GM19035 (cell line): Measurements from ENCODE around the gene STK4.
"Not testable (repeated sequence)": the region's sequence is repeated elsewhere in the genome, so short reads cannot be mapped to it uniquely, and the experiment has no call there.

Experiments used
- ATAC-seq: cut with Tn5 transposase; IDR thresholded peaks from one replicate; pipeline ENCODE4 v1.9.1; 2021; ENCODE audit not compliant: unreplicated experiment

STK4 gene

DNA sequence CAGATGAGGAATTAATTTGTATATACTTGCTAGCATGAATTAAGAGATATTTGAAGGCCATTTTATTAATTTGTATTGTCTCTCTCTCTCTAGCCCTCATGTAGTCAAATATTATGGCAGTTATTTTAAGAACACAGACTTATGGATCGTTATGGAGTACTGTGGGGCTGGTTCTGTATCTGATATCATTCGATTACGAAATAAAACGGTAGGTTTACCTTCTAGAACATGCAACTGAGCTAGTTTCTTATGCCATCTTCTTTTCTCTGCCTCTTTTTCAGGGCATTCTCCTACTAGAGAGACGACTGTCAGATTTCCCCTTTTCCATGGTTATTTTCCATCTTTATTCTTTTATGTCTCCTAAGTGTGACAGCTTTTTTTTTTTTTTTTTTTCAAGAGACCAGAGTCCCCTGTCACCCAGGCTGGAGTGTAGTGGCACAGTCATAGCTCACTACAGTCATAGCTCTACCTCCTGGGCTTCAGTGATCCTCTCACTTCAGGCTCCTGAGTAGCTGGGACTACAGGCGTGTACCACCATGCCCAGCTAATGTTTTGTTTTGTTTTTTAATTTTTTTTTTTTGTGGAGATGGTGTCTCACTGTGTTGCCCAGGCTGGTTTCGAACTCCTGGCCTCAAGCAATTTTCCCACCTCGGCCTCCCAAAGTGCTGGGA, 15.6 kb downstream of the STK4 start:
- ATAC-seq, result no peak

DNA sequence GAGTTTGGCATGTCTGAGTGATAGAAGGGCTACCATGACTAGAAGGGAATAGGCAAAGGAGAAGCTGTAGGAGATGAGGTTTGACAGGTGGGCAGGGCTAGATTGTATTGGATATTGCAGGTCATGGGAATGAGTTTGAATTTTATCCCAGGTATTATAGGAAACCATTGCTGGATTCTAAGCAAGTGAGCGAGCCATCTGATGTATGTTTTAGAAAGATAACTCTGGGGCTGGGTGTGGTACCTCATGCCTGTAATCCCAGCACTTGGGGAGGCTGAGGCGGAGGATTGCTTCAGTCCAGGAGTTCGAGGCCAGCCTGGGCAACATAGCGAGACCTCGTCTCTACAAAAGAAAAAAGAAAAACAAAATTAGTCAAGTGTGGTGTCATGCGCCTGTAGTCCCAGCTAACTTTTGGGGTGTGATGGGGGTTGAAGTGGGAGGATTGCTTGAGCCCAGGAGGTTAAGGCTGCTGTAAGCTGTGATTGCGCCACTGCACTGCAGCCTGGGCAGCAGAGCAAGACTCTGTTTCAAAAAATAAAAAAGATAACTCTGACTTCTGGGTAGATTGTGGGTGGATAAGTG, 16.9 kb downstream of the STK4 start:
- no peak for ATAC-seq

- no peak for ATAC-seq
Observed at GRCh38 chr20:44988631-44989171, 22.4 kb downstream of the STK4 start.

DNA sequence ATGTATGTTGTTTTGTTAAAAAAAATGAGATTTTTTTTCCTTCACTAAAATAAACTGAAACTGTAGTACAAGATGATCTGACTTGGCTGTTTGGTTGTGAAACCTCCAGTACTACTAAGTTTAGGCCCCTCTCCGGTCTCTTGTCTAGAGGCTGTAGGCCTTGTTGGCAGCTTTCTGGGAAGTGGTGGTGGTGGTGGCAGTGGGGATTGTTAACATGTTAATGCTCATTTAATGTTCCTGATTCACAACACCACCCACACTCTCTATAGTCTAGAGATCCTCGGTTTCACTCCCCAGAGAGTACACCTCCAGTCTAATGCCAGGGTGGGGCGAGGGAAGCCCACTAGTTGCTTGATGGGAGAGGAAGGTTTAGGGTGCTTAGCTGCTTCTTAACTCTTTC, 24.1 kb downstream of the STK4 start:
- ATAC-seq, result no peak

DNA sequence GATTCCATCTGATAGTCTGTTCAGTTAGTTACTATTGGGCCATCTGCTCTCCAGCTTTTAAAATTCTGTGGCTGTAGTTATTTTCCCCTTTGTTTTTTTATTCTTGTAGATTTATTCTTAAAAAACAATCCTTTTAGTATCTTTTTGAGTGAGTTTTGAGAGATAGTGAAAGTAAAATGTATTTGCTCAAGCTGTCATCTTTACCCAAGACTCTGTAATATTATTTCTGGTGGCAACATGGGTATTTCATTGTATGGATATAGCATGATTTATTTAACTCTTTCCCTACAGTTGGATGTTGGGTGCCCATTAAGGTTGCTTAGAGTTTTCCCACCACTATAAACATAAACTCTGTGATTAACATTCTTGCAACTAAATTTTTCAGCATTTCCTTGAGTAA, 24.6 kb downstream of the STK4 start:
- no peak for ATAC-seq

DNA sequence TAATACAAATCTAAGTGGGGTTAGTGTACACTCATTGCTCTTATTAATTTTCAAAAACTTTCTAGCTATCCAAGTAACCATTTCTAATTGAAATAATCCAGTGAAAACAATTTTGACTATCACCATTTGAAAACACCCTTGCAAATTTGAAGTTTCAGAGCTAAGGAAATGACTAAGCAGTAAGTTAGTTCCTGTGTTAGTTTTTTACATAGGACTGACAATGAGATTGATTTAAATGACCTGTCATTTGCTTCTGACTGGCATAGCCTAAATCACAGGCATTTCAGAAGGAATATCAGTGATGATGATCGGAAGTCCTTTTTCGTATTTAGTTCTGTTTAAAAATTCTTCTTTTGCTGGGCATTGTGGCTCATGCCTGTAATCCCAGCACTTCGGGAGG, 27.0 kb downstream of the STK4 start:
- ATAC-seq, result no peak

DNA sequence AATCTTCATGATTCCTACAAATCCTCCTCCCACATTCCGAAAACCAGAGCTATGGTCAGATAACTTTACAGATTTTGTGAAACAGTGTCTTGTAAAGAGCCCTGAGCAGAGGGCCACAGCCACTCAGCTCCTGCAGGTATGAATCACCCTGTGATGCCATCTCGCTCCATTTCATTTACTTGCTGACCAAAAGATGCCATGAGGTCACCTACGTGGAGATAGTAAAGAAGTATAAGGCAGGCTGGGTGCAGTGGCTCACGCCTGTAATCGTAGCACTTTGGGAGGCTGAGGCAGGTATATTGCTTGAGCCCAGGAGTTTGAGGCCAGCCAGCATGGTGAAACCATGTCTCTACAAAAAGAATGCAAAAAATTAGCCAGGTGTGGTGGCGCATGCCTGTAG, 30.9 kb downstream of the STK4 start:
- ATAC-seq, result no peak

DNA sequence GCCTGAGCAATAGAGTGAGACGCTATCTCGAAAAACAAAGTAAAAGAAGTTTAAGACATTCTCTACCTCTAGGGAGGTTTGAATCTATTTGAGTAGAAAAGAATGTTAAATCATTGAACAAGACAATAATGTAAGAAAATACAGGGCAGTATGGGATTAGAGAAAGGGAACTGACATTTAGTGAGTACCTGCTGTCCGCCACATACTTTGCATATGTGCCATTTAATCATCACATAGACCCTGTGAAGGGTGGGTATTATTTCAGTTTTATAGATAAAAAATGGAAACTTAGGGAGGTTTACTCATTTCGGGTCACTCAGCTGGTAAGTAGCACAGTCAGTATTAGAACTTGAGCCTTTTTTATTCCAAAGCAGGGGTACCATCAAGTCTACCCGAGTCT, 31.4 kb downstream of the STK4 start:
- no peak for ATAC-seq

GRCh38 chr20:45008521-45009049, 42.3 kb downstream of the STK4 start:
- ATAC-seq, result no peak

DNA sequence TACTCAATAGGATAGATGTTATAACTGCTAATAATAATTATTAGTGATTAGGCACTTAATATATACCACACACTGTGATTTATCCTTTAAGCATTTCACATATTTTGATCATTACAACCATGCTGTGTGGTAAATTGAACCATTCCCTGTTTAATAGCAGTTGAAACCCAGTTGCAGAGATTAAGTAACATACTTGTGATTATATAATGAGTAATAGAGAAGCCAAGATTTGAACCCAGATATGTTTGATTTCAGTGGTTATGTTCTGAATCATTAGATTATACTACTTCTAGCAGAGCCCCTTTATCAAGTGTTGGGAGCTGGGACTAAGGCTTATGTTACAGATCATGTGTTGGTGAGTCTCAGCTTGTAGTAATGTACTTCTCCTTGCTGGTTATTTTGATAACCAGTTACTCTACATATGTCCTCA, 44.1 kb downstream of the STK4 start:
- no peak for ATAC-seq

DNA sequence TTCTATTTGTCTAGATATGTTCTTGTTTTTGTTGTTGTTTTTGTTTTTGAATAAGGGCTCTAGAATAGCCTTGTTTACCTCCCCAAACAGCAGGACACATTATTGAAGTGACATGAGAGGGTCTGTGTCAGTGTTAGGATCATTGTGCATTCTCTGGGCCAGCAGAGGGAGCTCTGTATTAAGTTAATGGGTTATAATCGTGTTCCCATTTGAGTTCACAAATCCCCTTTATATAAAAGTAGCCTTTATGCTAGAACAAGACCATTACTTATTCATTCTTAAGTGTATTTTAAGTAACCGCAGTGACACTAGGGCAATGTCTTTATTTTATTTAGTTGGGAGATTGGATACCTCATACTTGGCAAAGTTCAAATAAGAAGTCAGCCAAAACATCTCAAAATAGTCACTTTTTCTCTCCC, 44.8 kb downstream of the STK4 start:
- ATAC-seq, result no peak

DNA sequence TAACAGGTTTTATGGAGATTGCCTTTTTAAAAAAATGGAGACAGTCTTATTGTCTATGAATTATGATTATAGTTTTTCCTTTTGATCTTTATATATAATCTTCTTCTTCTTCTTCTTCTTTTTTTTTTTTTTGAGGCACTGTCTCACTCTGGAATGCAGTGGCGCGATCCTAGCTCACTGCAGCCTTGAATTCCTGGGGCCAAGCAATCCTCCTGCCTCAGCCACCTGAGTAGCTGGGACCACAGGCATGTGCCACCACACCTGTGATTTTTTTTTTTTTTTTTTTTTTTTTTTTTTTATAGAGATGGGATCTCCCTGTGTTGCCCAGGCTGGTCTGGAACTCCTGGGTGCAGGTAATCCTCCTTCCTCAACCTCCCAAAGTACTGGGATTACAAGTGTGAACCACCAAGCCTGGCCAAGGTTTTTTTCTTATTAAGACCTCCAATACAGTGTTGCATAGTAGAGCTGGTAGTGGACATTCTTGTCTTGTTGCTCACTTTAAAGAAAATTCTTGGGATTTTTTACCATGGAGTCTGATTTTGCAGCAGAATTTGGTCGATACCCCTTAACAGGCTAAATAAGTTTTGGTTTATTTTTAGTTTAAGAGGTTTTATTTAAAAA, 46.5 kb downstream of the STK4 start:
- no peak for ATAC-seq

- not testable (repeated sequence) for ATAC-seq
Observed at GRCh38 chr20:45014131-45014530, 47.8 kb downstream of the STK4 start.

DNA sequence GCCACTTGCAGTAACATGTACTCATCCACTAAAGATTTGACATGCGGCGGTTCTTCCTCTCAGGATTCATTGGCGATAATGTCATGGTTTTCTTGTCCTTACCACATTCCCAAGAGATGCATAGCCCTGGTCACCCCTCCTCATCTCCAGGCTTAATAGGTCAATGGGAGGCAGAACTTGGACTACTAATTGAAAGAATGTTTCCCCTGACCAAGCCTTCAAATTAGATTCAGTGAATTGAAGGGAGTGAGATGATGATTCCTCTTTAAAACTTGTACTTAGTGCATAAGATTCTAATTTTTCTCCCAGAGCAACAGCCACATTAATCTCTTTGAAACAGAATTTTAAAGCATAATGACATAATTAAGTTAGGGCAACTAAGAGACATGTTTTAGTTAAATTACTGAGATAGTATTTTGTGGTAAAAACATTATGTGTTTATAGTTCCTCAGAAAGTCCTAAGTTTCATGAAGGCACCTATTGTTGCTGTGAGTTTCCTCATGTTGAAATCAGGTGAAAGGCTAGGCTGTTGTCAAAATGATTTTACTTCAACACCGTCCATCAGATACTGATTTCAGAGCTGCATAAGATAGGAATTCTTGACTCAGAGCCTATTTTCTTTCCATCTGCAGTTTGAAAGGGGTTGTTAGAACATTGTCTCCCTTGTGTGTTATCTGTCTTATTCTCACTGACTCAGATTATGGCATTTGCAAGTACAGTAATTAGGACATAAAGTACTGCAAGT, 48.5 kb downstream of the STK4 start:
- no peak for ATAC-seq

DNA sequence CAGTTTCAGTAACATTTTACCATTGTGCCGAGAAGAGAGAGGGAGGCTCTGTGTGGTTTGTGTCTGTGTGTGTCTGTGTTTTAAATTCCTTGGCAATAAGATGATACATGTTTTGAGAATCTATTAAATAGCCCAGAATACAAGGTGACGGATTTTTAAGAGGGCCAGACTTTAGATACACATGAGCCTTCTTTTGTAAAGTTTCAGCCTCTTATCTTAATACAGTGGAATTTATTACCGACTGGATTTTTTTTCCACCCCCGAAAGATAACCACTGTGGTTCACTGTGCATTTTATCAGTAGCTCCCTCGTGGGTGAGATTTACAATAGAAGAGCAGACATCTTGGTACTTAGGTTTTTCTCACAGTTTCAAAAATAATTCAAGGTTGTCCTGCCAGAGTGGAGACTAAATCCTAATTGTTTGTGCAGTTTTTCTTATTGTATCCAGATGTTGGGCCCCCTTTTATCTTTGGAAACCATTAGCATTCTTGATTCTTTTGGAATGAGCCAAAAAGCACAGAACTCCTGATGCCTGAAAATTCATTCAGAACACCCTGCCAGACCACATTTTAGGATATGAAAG, 49.9 kb downstream of the STK4 start:
- ATAC-seq, result no peak

- no peak for ATAC-seq
Observed at GRCh38 chr20:45017281-45017680, 51.0 kb downstream of the STK4 start.

DNA sequence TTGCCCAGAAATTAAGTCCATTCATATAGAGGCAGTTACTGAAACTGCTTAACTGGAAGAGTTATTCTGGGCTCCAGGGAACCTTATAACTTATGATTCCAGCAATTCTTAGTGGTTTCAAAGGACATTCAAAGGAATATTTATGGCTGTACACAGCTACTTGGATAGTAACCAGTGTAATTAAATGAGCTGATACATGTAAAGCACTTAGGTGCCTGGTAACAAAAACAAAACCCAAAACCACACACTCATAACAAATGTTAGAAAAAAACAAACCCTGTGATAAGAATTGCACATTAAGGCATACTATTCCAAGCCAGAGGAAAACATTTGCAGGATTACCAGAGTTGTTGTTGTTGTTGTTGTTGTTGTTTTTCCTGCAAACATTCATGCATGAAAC, 51.5 kb downstream of the STK4 start:
- no peak for ATAC-seq

- no peak for ATAC-seq
Observed at GRCh38 chr20:45019027-45019761, 52.9 kb downstream of the STK4 start.

DNA sequence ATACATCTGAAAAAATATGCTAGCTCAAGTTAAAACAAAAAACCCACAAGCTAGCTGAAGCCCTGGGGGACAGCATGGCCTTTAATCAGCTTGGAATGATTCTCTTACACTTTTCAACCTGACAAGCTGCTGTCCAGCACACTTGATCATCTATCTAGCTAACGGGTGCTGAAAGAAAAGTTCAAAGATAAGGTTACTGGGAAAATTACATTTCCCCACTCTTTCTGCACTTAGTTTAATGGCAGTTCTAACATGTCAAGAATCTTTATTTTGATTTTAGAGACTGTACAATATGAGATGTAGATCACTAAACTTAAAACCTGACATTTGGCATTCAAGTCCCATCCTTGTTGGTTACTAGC, 53.4 kb downstream of the STK4 start:
- ATAC-seq, result no peak

GRCh38 chr20:45020236-45020886, 54.0 kb downstream of the STK4 start:
- no peak for ATAC-seq
